K562 (cell line): ENCODE results near the gene PTP4A2. TPM values are rescaled to one million over a fixed set of nuclear protein-coding genes. Genes with fewer than 3 reads are reported as not detected.
A peak's percentile ranks its signal among the peaks of the same experiment; 100 is the strongest.

ENCODE experiments used
- ATF1 ChIP-seq, 2 experiments: fragments of 450-650 bp in 1 of 2; IDR thresholded peaks; 2 replicates each; pipeline ENCODE4 v1.6.1; 2016; ENCODE audit warnings: missing compliant biosample characterization in 1 of 2, missing genetic modification characterization in 1 of 2
- FOXK1 ChIP-seq: sonication (generic); formaldehyde crosslinking; IDR thresholded peaks from 2 replicates; pipeline ENCODE4 v1.8.0; 2022; ENCODE audit warnings: missing genetic modification reagents, mild to moderate bottlenecking, borderline replicate concordance
- HDAC8 ChIP-seq: fragments of 450-650 bp; IDR thresholded peaks from 2 replicates; pipeline ENCODE4 v1.6.1; 2016; ENCODE audit warnings: mild to moderate bottlenecking, missing genetic modification characterization, moderate library complexity, missing compliant biosample characterization
- ID3 ChIP-seq, 2 experiments: fragments of 250-450 bp in 1 of 2; fragments of 450-650 bp in 1 of 2; sonication (Bioruptor Pico) in 1 of 2; IDR thresholded peaks; 2 replicates each; pipeline versions ENCODE4 v1.6.1 to v1.8.0; 2016 to 2021; ENCODE audit warnings: mild to moderate bottlenecking in 2 of 2, moderate library complexity in 2 of 2, missing compliant biosample characterization in 1 of 2, missing genetic modification characterization in 1 of 2
- JUNB ChIP-seq: fragments of 450-650 bp; formaldehyde crosslinking; conservative IDR thresholded peaks from 2 replicates; pipeline ENCODE4 v1.4.0; 2020; ENCODE audit warnings: mild to moderate bottlenecking
- L3MBTL2 ChIP-seq: fragments of 450-650 bp; IDR thresholded peaks from 2 replicates; pipeline ENCODE4 v1.6.1; 2016; ENCODE audit warnings: mild to moderate bottlenecking, moderate library complexity
- LCOR ChIP-seq: sonication (generic); formaldehyde crosslinking; IDR thresholded peaks from 2 replicates; pipeline ENCODE4 v1.8.0; 2022; ENCODE audit warnings: mild to moderate bottlenecking, missing genetic modification reagents
- MAFK ChIP-seq: IDR thresholded peaks from 2 replicates; pipeline ENCODE4 v1.6.1; 2011; ENCODE audit warnings: low read length, improper control_type of control experiment
- NR3C1 ChIP-seq: sonication (generic); formaldehyde crosslinking; IDR thresholded peaks from 2 replicates; pipeline ENCODE4 v1.8.1; 2022; ENCODE audit warnings: missing genetic modification reagents
- PHB2 ChIP-seq: fragments of 450-650 bp; IDR thresholded peaks from 2 replicates; pipeline ENCODE4 v1.6.1; 2017; ENCODE audit warnings: low read depth
- PML ChIP-seq: IDR thresholded peaks from 2 replicates; pipeline ENCODE4 v1.6.1; 2012; ENCODE audit warnings: low read length, inconsistent platforms
- PTBP1 ChIP-seq: fragments of 200-400 bp; formaldehyde crosslinking; IDR thresholded peaks from 2 replicates; pipeline ENCODE4 v1.6.1; 2017; ENCODE audit warnings: low read depth, low read length
- RNF2 ChIP-seq: sonication (generic); IDR thresholded peaks from 2 replicates; pipeline ENCODE4 v1.6.1; 2016
- SLC30A9 ChIP-seq: fragments of 250-450 bp; sonication (Bioruptor Pico); IDR thresholded peaks from 2 replicates; pipeline ENCODE4 v1.8.0; 2022; ENCODE audit warnings: mild to moderate bottlenecking, moderate library complexity
- SREBF1 ChIP-seq: fragments of 150-350 bp; IDR thresholded peaks from 2 replicates; pipeline ENCODE4 v1.6.1; 2014; ENCODE audit warnings: antibody characterized with exemption, low read depth, low read length, borderline replicate concordance
- TBP ChIP-seq: optimal IDR thresholded peaks from 2 replicates; pipeline ENCODE3; 2011; ENCODE audit warnings: low read depth, low read length, improper control_type of control experiment
- ZBED1 ChIP-seq: IDR thresholded peaks from 2 replicates; pipeline ENCODE4 v1.6.1; 2014
- ZBTB2 ChIP-seq: fragments of 450-650 bp; IDR thresholded peaks from 2 replicates; pipeline ENCODE4 v1.6.1; 2016; ENCODE audit warnings: antibody characterized with exemption
- ZC3H4 ChIP-seq: sonication (generic); formaldehyde crosslinking; IDR thresholded peaks from 2 replicates; pipeline ENCODE4 v1.9.0; 2021; ENCODE audit warnings: missing genetic modification reagents, borderline replicate concordance
- ZKSCAN1 ChIP-seq: fragments of 150-350 bp; IDR thresholded peaks from 2 replicates; pipeline ENCODE4 v1.6.1; 2016; ENCODE audit warnings: low read depth, low read length
- ZNF134 ChIP-seq: fragments of 250-450 bp; sonication (Bioruptor Pico); conservative IDR thresholded peaks from 2 replicates; pipeline ENCODE4 v1.4.0; 2020
- ZNF398 ChIP-seq: fragments of 250-450 bp; sonication (Bioruptor Pico); IDR thresholded peaks from 2 replicates; pipeline ENCODE4 v1.8.0; 2021; ENCODE audit warnings: moderate library complexity, mild to moderate bottlenecking, inconsistent platforms
- ZZZ3 ChIP-seq: fragments of 450-650 bp; IDR thresholded peaks from 2 replicates; pipeline ENCODE4 v1.6.1; 2016; ENCODE audit warnings: antibody characterized with exemption, mild to moderate bottlenecking, moderate library complexity
- polyA plus RNA-seq, 8 experiments: library from polyadenylated mRNA; depleted of rRNA in 4 of 8; stranded (reverse) in 5 of 8; unstranded in 3 of 8; fragments of >200 nt; fragmentation: Nextera tagmentation in 2 of 8; fragmentation: Illumina TruSeq in 1 of 8; extraction: Ambion mirVana in 2 of 8; extraction: Trizol in 1 of 8; gene quantifications; 2 replicates each; pipeline versions ENCODE4 v1.2.1 to v1.2.3, GENCODE V29; 2011 to 2014; ENCODE audit warnings: inconsistent platforms in 1 of 8, missing spikeins in 1 of 8
- total RNA-seq, 7 experiments: library from RNA; depleted of rRNA in 6 of 7; stranded (reverse); fragments of >200 nt in 6 of 7; fragmentation: Illumina TruSeq in 2 of 7; extraction: Trizol in 2 of 7; gene quantifications; 2 replicates each; pipeline versions ENCODE4 v1.2.1 to v1.2.3, GENCODE V29; 2011 to 2021; ENCODE audit warnings: low replicate concordance in 1 of 7
- TF ChIP-seq, protein P1 (sequence below): sonication (generic); formaldehyde crosslinking; IDR thresholded peaks from 2 replicates; pipeline ENCODE4 v1.8.0; 2022; ENCODE audit warnings: mild to moderate bottlenecking, missing genetic modification reagents

PTP4A2 gene
- total and polyA plus RNA-seq, 9 of the 15 experiments (the other 6 are each of a cell fraction or from before 2014, with no cell fraction given) = 197 to 870 (median 480) TPM

- TF ChIP-seq ATF1 (CRISPR knock-in tag; IDR thresholded peaks at IDR 0.05) (no peak), ATF1 (tag; IDR thresholded peaks at IDR 0.05) (peak; percentile 83), SLC30A9 (CRISPR knock-in tag) (no peak), ZNF134 (CRISPR knock-in tag) (no peak), MAFK (peak; percentile 46; the same call in 1 of the 2 replicates), RNF2 (peak; percentile 98), ZZZ3 (peak; percentile 16; the same call in 1 of the 2 replicates), PML (peak; percentile 82), FOXK1 (CRISPR knock-in tag) (peak; percentile 89), JUNB (CRISPR knock-in tag) (no peak), NR3C1 (CRISPR knock-in tag) (no peak), ZBED1 (peak; percentile 49), PHB2 (peak; percentile 52; the same call in 1 of the 2 replicates), L3MBTL2 (peak; percentile 96), PTBP1 (no peak), TBP (peak; percentile 93), ZKSCAN1 (no peak; the same call in none of the 2 replicates), ID3 (CRISPR knock-in tag; IDR thresholded peaks at IDR 0.05) (no peak), ID3 (tag; IDR thresholded peaks at IDR 0.05) (peak; percentile 75), ZBTB2 (peak; percentile 74; the same call in 1 of the 2 replicates), SREBF1 (no peak; the same call in 1 of the 2 replicates), ZNF398 (no peak), ZC3H4 (peak; percentile 32; the same call in 1 of the 2 replicates), LCOR (CRISPR knock-in tag) (peak; percentile 59; the same call in 1 of the 2 replicates), HDAC8 (tag) (peak; percentile 46; the same call in 1 of the 2 replicates)
- TF ChIP-seq, protein P1, sequence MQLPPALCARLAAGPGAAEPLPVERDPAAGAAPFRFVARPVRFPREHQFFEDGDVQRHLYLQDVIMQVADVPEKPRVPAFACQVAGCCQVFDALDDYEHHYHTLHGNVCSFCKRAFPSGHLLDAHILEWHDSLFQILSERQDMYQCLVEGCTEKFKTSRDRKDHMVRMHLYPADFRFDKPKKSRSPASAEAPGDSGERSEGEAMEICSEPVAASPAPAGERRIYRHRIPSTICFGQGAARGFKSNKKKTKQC (CRISPR knock-in tag) = peak; percentile 82
Observed at GRCh38 chr1:31944205-31945089, 6.3 kb upstream of the PTP4A2 start (continued).
